Neuronal stem cell (in vitro differentiated cells): ENCODE results near the gene IRAK1.

Experiments
- DNase-seq: peaks from one replicate; pipeline ENCODE4 v3.0.0-alpha.2; 2013; ENCODE audit warnings: low spot score
- H2AFZ ChIP-seq: one replicate; pipeline ENCODE4 v1.6.1; 2013; ENCODE audit warnings: mild to moderate bottlenecking, low read length, inconsistent platforms
- H2AK5ac ChIP-seq: 2 replicates; pipeline ENCODE4 v1.6.1; 2013; ENCODE audit warnings: low read depth, mild to moderate bottlenecking, inconsistent platforms, low read length, moderate library complexity, mixed read lengths
- H2BK120ac ChIP-seq: 2 replicates; pipeline ENCODE4 v1.6.1; 2013; ENCODE audit warnings: low read depth, mild to moderate bottlenecking, inconsistent platforms, low read length, moderate library complexity, mixed read lengths
- H2BK12ac ChIP-seq: one replicate; pipeline ENCODE4 v1.6.1; 2013; ENCODE audit warnings: low read length, inconsistent platforms
- H2BK15ac ChIP-seq: 2 replicates; pipeline ENCODE4 v1.6.1; 2013; ENCODE audit warnings: mild to moderate bottlenecking, low read length, inconsistent platforms, mixed read lengths
- H2BK5ac ChIP-seq: one replicate; pipeline ENCODE4 v1.6.1; 2013; ENCODE audit warnings: inconsistent platforms, mild to moderate bottlenecking, low read length, moderate library complexity
- H3K14ac ChIP-seq: one replicate; pipeline ENCODE4 v1.6.1; 2013; ENCODE audit warnings: low read length, inconsistent platforms
- H3K18ac ChIP-seq: 2 replicates; pipeline ENCODE4 v1.6.1; 2013; ENCODE audit warnings: low read length, inconsistent platforms
- H3K23ac ChIP-seq: 2 replicates; pipeline ENCODE4 v1.6.1; 2013; ENCODE audit warnings: low read depth, mild to moderate bottlenecking, mixed read lengths, low read length, inconsistent platforms; ENCODE audit not compliant: poor library complexity
- H3K27ac ChIP-seq: replicated peaks from 3 replicates; pipeline ENCODE4 v1.5.1; 2013; ENCODE audit warnings: low read length, inconsistent platforms
- H3K27me3 ChIP-seq, 3 experiments: 2 replicates each; pipeline ENCODE4 v1.6.1; 2013; ENCODE audit warnings: low read length in 3 of 3, mild to moderate bottlenecking in 2 of 3, inconsistent platforms in 1 of 3, low read depth in 1 of 3, mixed read lengths in 1 of 3, moderate library complexity in 1 of 3; ENCODE audit not compliant: control insufficient read depth in 3 of 3, insufficient read depth in 3 of 3
- H3K36me3 ChIP-seq, 2 donors: replicated peaks in 1 of 2; 2 replicates each; pipeline ENCODE4 v1.6.1; 2013; ENCODE audit warnings: low read length in 2 of 2; ENCODE audit not compliant: control insufficient read depth in 2 of 2, insufficient read depth in 2 of 2
- H3K4ac ChIP-seq: 2 replicates; pipeline ENCODE4 v1.6.1; 2013; ENCODE audit warnings: inconsistent platforms, mild to moderate bottlenecking, low read length, moderate library complexity
- H3K4me1 ChIP-seq, 2 donors: 1 replicate in 1 of 2; 2 replicates in 1 of 2; pipeline ENCODE4 v1.6.1; 2013; ENCODE audit warnings: low read length in 2 of 2, low read depth in 1 of 2; ENCODE audit not compliant: control insufficient read depth in 2 of 2, insufficient read depth in 1 of 2
- H3K4me2 ChIP-seq: one replicate; pipeline ENCODE4 v1.6.1; 2013; ENCODE audit warnings: mild to moderate bottlenecking, low read length, inconsistent platforms; ENCODE audit not compliant: insufficient read depth, poor library complexity, severe bottlenecking
- H3K4me3 ChIP-seq, 2 donors: 2 replicates each; pipeline ENCODE4 v1.5.1; 2013; ENCODE audit warnings: low read length in 2 of 2, mild to moderate bottlenecking in 2 of 2, inconsistent platforms in 1 of 2, moderate library complexity in 1 of 2
- H3K79me1 ChIP-seq: one replicate; pipeline ENCODE4 v1.6.1; 2013; ENCODE audit warnings: low read depth, mild to moderate bottlenecking, inconsistent platforms, low read length, moderate library complexity
- H3K9ac ChIP-seq: one replicate; pipeline ENCODE4 v1.6.1; 2013; ENCODE audit warnings: mild to moderate bottlenecking, low read depth, low read length, inconsistent platforms; ENCODE audit not compliant: poor library complexity
- H3K9me3 ChIP-seq, 2 donors: replicated peaks in 1 of 2; 2 replicates each; pipeline versions ENCODE3 to v1.6.1; 2013; ENCODE audit warnings: low read length in 2 of 2, mild to moderate bottlenecking in 2 of 2, inconsistent platforms in 1 of 2, low read depth in 1 of 2, mixed read lengths in 1 of 2, moderate library complexity in 1 of 2; ENCODE audit not compliant: control insufficient read depth in 2 of 2, insufficient read depth in 1 of 2
- H4K8ac ChIP-seq: one replicate; pipeline ENCODE4 v1.6.1; 2013; ENCODE audit warnings: low read depth, mild to moderate bottlenecking, inconsistent platforms, low read length, moderate library complexity
- H4K91ac ChIP-seq: one replicate; pipeline ENCODE4 v1.6.1; 2013; ENCODE audit warnings: low read length, low read depth, mild to moderate bottlenecking, inconsistent platforms; ENCODE audit not compliant: poor library complexity
- WGBS, 2 donors: extraction: QIAGEN DNeasy Blood & Tissue Kit; methylation state at CpG; one replicate each; pipeline ENCODE4 v1.1.7; 2013; ENCODE audit warnings: missing lambda C conversion rate in 2 of 2, mixed read lengths in 1 of 2; ENCODE audit not compliant: insufficient read length in 2 of 2, insufficient replicate concordance in 1 of 2; ENCODE audit errors: extremely low coverage in 2 of 2; 5-methylcytosine and 5-hydroxymethylcytosine counted together

IRAK1 gene

GRCh38 chrX:154030715-154031305, 11.1 kb upstream of the IRAK1 start:
- H2BK12ac ChIP-seq: no peak overlapping the region

DNA sequence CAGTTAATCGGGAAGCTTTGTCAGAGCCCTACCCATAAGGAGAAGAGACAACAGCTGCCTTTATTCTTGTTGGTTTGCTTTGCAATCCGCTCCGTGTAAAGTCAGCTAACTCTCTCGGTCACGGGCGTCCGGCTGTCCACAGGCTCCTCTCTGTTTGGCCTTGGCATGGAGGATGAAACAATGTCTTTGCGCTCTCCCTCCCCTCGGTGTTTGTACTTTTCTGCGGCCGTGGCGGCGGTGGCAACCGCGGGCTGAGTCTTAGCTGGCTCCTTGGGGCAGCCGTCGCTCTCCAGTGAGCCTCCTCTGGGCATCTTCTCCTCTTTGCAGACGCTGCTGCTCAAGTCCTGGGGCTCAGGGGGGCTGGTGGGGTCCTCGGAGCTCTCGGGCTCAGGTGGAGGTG, 10.6 kb upstream of the IRAK1 start:
- Histone ChIP-seq H3K4me2 (no peak overlapping the region), H3K14ac (no peak overlapping the region), H3K79me1 (no peaks in the 10 kb centered on the region), H3K9me3 (no peaks in the 10 kb centered on the region), H3K23ac (no peak overlapping the region), H3K4me3 (no peak overlapping the region), H4K8ac (no peak overlapping the region), H3K27ac (no peak overlapping the region), H2AK5ac (no peak overlapping the region), H3K27me3 (peaks cover 0 to 74% (median 0%) of the 10 kb centered on the region in 3 experiments), H2BK5ac (no peak overlapping the region), H3K18ac (no peak overlapping the region), H2AFZ (no peak overlapping the region), H3K36me3 (peaks cover 13 to 83% of the 10 kb centered on the region in 2 donors), H2BK15ac (no peak overlapping the region), H2BK120ac (no peak overlapping the region), H3K4ac (no peak overlapping the region), H4K91ac (no peak overlapping the region), H2BK12ac (no peak overlapping the region), H3K4me1 (peaks cover 0 to 3% of the 10 kb centered on the region in 2 donors), H3K9ac (no peak overlapping the region)
- DNase-seq: no peak
- no CpG with 5 or more reads among the region's 20 CpGs for WGBS, 2 donors

More at GRCh38 chrX:154030715-154031305, 11.1 kb upstream of the IRAK1 start:
- H3K4me1 ChIP-seq: peaks cover 0 to 3% of the 10 kb centered on the region in 2 donors
- peaks cover 0 to 71% (median 0%) of the 10 kb centered on the region in 3 experiments for H3K27me3 ChIP-seq
- H2BK5ac ChIP-seq: no peak overlapping the region
- H3K9me3 ChIP-seq: no peaks in the 10 kb centered on the region
- H2AK5ac ChIP-seq: no peak overlapping the region
- H3K23ac ChIP-seq: no peak overlapping the region
- no peak overlapping the region for H2BK15ac ChIP-seq
- no peak overlapping the region for H3K4ac ChIP-seq
- DNase-seq: no peak
- no peak overlapping the region for H3K18ac ChIP-seq
- no peak overlapping the region for H3K4me2 ChIP-seq
- no peak overlapping the region for H4K8ac ChIP-seq
- no peak overlapping the region for H3K27ac ChIP-seq
- H3K9ac ChIP-seq: no peak overlapping the region
- peaks cover 13 to 84% of the 10 kb centered on the region in 2 donors for H3K36me3 ChIP-seq
- no peak overlapping the region for H3K4me3 ChIP-seq
- no CpG with 5 or more reads among the region's 29 CpGs for WGBS, 2 donors
- H3K79me1 ChIP-seq: no peaks in the 10 kb centered on the region
- no peak overlapping the region for H4K91ac ChIP-seq
- no peak overlapping the region for H2AFZ ChIP-seq
- no peak overlapping the region for H2BK120ac ChIP-seq
- no peak overlapping the region for H3K14ac ChIP-seq

DNA sequence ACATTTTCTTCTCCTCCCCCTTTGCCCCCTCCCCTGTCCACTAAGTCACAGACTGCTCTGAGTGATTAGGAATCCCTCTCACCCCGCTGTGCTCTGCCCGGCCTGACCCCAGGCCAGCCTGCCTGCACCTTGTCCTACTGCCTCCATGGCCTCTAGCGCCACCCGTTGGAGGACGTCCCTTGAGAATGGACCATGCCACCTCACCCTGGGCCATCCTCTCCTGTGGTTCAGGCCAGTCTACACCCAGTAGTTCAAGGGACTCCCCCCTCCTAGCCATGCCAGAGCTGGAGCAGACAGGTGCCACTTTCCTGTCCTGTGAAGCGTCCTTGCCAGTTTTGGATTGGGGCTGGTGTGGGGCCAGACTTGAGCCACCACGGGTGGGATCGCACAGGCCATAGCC, 9.7 kb upstream of the IRAK1 start:
- no peak overlapping the region for H3K4ac ChIP-seq
- no peak overlapping the region for H3K14ac ChIP-seq
- H3K36me3 ChIP-seq: peaks cover 13 to 76% of the 10 kb centered on the region in 2 donors
- no peak overlapping the region for H2BK15ac ChIP-seq
- H3K79me1 ChIP-seq: peaks cover 1% of the 10 kb centered on the region
- no peak overlapping the region for H2BK12ac ChIP-seq
- H3K4me1 ChIP-seq: peaks cover 0 to 3% of the 10 kb centered on the region in 2 donors
- H2AK5ac ChIP-seq: no peak overlapping the region
- H3K4me3 ChIP-seq: no peak overlapping the region
- no peak overlapping the region for H2AFZ ChIP-seq
- no peak overlapping the region for H3K4me2 ChIP-seq
- H3K9ac ChIP-seq: no peak overlapping the region
- no peaks in the 10 kb centered on the region for H3K9me3 ChIP-seq
- no CpG with 5 or more reads among the region's 8 CpGs for WGBS, 2 donors
- peaks cover 0 to 71% (median 0%) of the 10 kb centered on the region in 3 experiments for H3K27me3 ChIP-seq
- DNase-seq: no peak
- H4K91ac ChIP-seq: no peak overlapping the region
- no peak overlapping the region for H3K23ac ChIP-seq
- no peak overlapping the region for H2BK120ac ChIP-seq
- H4K8ac ChIP-seq: no peak overlapping the region
- H2BK5ac ChIP-seq: no peak overlapping the region
- no peak overlapping the region for H3K27ac ChIP-seq
- no peak overlapping the region for H3K18ac ChIP-seq

GRCh38 chrX:154028502-154029184, 8.9 kb upstream of the IRAK1 start:
- H3K4me3 ChIP-seq: no peak overlapping the region
- no CpG with 5 or more reads among the region's 13 CpGs for WGBS, 2 donors

More at GRCh38 chrX:154028502-154029184, 8.9 kb upstream of the IRAK1 start:
- no peak overlapping the region for H4K8ac ChIP-seq
- no peak overlapping the region for H3K23ac ChIP-seq
- no peak overlapping the region for H3K9ac ChIP-seq
- H3K9me3 ChIP-seq: no peaks in the 10 kb centered on the region
- peaks cover 13 to 73% of the 10 kb centered on the region in 2 donors for H3K36me3 ChIP-seq
- peaks cover 1% of the 10 kb centered on the region for H3K79me1 ChIP-seq
- H3K14ac ChIP-seq: no peak overlapping the region
- H3K27me3 ChIP-seq: peaks cover 0 to 73% (median 0%) of the 10 kb centered on the region in 3 experiments
- no peak overlapping the region for H2BK12ac ChIP-seq
- peaks cover 0 to 3% of the 10 kb centered on the region in 2 donors for H3K4me1 ChIP-seq
- H2BK120ac ChIP-seq: no peak overlapping the region
- H2BK15ac ChIP-seq: no peak overlapping the region
- no peak overlapping the region for H3K18ac ChIP-seq
- H3K4me2 ChIP-seq: no peak overlapping the region
- no peak overlapping the region for H3K27ac ChIP-seq
- H2AK5ac ChIP-seq: no peak overlapping the region
- no peak overlapping the region for H4K91ac ChIP-seq
- no peak for DNase-seq
- no peak overlapping the region for H2AFZ ChIP-seq
- no peak overlapping the region for H3K4ac ChIP-seq
- H2BK5ac ChIP-seq: no peak overlapping the region
